SK-N-SH (cell line): ENCODE data around the gene OR1L8.

ENCODE experiments used
- EP300 ChIP-seq, 2 experiments: IDR thresholded peaks; 2 replicates each; pipeline versions ENCODE4 v1.4.0 to v1.6.1; 2012; ENCODE audit warnings: borderline replicate concordance in 1 of 2, low read depth in 1 of 2, low read length in 1 of 2
- EZH2phosphoT487 ChIP-seq: fragments of 200-600 bp; sonication (generic); IDR thresholded peaks from 2 replicates; pipeline ENCODE4 v1.6.1; 2017; ENCODE audit warnings: low read depth, mixed run types, mild to moderate bottlenecking, antibody characterized with exemption, moderate library complexity, borderline replicate concordance
- FOXM1 ChIP-seq: IDR thresholded peaks from 2 replicates; pipeline ENCODE4 v1.4.0; 2012; ENCODE audit warnings: low read depth, mild to moderate bottlenecking
- SIN3A ChIP-seq: IDR thresholded peaks from 2 replicates; pipeline ENCODE4 v1.6.1; 2012; ENCODE audit warnings: low read depth, mild to moderate bottlenecking, low read length, moderate library complexity, borderline replicate concordance
- SMC3 ChIP-seq: IDR thresholded peaks from 2 replicates; pipeline ENCODE4 v1.6.1; 2012; ENCODE audit warnings: low read depth, low read length, improper control_type of control experiment
- TCF12 ChIP-seq: IDR thresholded peaks from 2 replicates; pipeline ENCODE4 v1.4.0; 2012
- TF ChIP-seq, protein P1 (sequence below): IDR thresholded peaks from 2 replicates; pipeline ENCODE4 v1.4.0; 2012; ENCODE audit warnings: low read depth, borderline replicate concordance
- TF ChIP-seq, protein P2 (sequence below): IDR thresholded peaks from 2 replicates; pipeline ENCODE4 v1.6.1; 2012; ENCODE audit warnings: mild to moderate bottlenecking, low read depth, low read length, moderate library complexity

DNA sequence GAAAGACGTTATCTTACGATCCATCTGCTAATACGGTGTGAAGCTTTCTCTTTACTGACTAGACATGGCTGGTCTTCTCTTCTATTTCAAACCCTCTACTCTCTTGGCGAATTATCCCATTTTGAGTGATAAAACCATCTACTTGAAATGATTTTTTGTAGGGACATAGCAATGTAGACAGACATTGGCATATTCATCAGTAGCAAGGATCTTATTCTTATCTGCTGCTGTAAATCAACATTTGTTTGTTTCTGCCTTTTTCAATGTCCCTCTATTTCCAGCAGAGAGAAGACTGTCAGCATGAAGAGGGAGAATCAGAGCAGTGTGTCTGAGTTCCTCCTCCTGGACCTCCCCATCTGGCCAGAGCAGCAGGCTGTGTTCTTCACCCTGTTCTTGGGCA lies 64.3 kb downstream of the OR1L8 start, which contains the start of gene OR1J4:
- no peak for TF ChIP-seq SIN3A
- TF ChIP-seq TCF12 = no peak
- TF ChIP-seq FOXM1 = no peak
- no peak for TF ChIP-seq EP300 (IDR thresholded peaks at IDR 0.05; ENCODE audit: borderline replicate concordance in 1 of 2, low read depth in 1 of 2, low read length in 1 of 2)
- TF ChIP-seq, protein P1, sequence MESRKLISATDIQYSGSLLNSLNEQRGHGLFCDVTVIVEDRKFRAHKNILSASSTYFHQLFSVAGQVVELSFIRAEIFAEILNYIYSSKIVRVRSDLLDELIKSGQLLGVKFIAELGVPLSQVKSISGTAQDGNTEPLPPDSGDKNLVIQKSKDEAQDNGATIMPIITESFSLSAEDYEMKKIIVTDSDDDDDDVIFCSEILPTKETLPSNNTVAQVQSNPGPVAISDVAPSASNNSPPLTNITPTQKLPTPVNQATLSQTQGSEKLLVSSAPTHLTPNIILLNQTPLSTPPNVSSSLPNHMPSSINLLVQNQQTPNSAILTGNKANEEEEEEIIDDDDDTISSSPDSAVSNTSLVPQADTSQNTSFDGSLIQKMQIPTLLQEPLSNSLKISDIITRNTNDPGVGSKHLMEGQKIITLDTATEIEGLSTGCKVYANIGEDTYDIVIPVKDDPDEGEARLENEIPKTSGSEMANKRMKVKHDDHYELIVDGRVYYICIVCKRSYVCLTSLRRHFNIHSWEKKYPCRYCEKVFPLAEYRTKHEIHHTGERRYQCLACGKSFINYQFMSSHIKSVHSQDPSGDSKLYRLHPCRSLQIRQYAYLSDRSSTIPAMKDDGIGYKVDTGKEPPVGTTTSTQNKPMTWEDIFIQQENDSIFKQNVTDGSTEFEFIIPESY = no peak
- no peak for TF ChIP-seq SMC3
- TF ChIP-seq, protein P2, sequence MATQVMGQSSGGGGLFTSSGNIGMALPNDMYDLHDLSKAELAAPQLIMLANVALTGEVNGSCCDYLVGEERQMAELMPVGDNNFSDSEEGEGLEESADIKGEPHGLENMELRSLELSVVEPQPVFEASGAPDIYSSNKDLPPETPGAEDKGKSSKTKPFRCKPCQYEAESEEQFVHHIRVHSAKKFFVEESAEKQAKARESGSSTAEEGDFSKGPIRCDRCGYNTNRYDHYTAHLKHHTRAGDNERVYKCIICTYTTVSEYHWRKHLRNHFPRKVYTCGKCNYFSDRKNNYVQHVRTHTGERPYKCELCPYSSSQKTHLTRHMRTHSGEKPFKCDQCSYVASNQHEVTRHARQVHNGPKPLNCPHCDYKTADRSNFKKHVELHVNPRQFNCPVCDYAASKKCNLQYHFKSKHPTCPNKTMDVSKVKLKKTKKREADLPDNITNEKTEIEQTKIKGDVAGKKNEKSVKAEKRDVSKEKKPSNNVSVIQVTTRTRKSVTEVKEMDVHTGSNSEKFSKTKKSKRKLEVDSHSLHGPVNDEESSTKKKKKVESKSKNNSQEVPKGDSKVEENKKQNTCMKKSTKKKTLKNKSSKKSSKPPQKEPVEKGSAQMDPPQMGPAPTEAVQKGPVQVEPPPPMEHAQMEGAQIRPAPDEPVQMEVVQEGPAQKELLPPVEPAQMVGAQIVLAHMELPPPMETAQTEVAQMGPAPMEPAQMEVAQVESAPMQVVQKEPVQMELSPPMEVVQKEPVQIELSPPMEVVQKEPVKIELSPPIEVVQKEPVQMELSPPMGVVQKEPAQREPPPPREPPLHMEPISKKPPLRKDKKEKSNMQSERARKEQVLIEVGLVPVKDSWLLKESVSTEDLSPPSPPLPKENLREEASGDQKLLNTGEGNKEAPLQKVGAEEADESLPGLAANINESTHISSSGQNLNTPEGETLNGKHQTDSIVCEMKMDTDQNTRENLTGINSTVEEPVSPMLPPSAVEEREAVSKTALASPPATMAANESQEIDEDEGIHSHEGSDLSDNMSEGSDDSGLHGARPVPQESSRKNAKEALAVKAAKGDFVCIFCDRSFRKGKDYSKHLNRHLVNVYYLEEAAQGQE = no peak
- TF ChIP-seq EZH2phosphoT487 = no peak
